EL (cell line): ENCODE results near the gene RBMS1.

Experiments used
- DNase-seq: peaks from one replicate; pipeline ENCODE4 v3.0.0-alpha.2; 2016

Gene RBMS1

GRCh38 chr2:160406591-160407392 is 86.8 kb downstream of the RBMS1 start:
- DNase-seq = peak; percentile 80

DNA sequence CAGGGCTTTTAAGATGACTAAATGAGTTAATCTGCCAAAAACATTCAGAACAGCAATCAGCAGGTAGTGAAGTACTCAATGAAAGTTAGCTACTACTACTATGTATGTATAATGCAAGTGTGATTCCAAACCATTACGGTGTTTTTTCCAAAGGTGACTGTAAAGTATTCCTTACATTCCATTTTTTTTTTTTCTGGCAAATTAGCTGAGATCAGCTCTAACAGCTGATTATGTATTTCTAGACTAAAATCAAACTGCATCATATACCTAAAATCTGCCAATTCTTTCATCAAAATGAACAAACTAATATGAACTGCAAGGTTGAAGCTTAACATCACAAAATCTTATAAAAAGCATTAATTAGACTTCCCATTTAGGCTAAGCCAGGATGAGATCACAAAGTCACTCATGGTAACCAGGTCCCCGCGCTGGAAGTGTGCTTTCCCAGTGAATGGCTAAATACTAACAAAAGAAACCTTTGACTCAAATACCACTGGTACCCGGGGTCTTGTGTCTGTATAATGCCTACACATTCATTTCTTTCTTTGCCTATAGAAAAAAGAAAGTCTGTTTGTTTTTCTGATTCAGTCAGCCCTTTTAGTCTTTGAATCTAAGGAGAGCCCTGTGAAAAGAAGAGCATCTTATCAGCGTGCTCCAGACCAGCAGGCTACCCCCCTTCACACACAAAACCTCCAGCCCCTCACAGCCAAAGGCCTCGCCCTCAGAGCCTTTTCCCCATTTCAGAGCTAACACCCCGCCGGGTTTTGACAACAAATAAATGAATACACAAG is 88.3 kb downstream of the RBMS1 start:
- no peak for DNase-seq

DNA sequence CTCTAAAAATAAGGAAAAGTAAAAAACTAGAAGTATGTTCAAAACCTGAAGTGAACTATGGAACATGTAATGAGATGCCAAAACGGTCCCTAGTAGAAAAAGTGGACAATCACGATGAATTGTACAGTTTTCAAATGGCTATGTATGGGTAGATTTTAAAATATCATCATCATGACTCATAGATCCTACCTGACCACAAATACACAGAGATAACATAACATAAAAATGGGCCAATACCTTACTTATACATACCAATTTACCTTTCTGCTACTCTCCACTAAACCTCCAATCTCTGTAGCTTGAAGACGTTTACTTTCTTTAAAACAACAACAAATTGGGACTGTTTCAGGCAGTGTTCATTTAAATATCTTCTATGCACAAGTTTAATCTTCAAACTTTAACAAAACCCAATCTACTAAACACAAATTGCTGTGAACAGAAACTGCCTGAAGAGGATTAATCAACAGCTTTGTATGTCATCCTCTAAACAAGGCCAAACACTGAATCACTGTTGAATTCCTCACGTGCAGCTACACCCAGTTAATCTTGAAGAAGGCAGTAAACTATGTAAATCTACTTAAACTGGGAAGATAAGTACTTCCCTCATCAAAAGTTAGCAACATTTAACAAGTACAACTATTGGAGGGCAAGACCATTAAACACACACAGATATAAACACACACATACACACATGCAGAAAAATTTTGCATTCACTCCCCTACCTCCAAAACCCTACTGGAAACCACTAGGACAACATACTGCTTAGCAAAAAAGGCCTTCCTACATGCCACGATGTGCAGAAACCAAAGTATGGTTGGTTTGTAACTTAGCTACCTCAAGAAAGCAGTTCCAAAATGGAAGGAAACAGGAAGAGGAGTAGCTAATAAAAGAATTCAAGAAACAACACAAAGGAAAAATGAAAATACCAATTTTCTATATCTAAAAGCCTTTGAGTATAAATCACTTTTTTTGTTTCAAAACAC is 90.3 kb downstream of the RBMS1 start:
- peak; percentile 66 for DNase-seq

DNA sequence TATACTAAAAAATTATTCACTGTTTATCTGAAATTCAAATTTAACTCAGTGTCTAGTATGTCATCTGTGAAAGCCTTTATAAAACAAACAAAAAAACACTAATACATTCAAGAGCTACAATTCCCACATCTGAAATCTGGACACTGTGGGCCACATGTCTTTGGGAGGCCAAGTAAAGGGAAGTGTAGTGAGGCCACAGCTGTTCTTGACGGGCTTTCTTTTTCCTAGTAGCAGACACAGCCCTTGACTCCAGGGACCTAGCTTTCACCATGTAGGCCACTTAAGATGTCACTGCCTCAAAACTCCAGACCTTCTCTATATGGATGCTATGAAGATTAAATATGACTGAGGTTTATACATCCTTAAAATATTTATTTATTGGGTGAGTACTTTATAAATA is 91.1 kb downstream of the RBMS1 start:
- no peak for DNase-seq

DNA sequence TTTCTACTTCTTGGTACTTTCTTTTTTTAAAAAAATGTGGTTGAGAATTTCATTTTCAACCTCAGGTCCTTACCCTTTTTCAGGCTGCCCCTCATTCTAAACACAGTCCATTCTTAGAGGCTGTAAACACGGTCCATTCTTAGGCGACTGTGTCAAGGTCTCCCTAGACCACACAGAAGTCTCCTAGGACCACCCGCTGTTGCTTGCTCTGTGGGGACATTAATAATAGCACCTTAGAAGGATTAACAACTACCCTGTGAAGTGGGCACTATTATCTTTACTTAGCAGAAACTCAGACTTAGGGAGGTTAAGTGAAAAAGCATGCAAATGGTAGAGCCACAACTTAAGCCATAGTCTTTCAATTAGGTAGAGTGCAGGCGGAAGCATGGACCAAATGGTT is 91.7 kb downstream of the RBMS1 start:
- no peak for DNase-seq

- no peak for DNase-seq
Observed at GRCh38 chr2:160399880-160400279, 93.7 kb downstream of the RBMS1 start.

- DNase-seq = peak; percentile 76
Observed at GRCh38 chr2:160397530-160397865, 96.1 kb downstream of the RBMS1 start.

DNA sequence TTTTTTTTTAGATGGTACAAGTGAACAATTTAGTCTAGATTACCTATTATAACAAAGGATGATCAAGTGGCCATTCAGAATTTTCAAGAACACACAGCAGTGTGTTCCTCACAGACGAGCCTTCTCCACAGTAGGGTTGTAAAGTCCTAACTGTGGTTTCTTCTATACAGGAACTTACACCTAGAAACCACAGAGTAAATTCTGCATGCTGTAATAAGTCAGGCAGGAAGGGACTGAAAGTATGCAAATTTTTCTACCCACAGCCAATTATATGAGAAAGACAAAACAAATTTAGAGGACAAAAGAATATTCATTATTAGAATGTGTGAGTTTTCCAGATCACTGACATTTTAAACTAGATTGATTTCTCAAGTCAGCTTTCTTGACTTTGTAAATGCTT is 99.5 kb downstream of the RBMS1 start:
- DNase-seq = no peak

GRCh38 chr2:160392201-160392600 is 101.4 kb downstream of the RBMS1 start:
- peak; percentile 59 for DNase-seq

GRCh38 chr2:160390544-160391455 is 102.8 kb downstream of the RBMS1 start:
- peak; percentile 90 for DNase-seq

GRCh38 chr2:160389875-160390274 is 103.7 kb downstream of the RBMS1 start:
- no peak for DNase-seq

GRCh38 chr2:160388464-160389263 is 104.9 kb downstream of the RBMS1 start:
- peak; percentile 63 for DNase-seq

DNA sequence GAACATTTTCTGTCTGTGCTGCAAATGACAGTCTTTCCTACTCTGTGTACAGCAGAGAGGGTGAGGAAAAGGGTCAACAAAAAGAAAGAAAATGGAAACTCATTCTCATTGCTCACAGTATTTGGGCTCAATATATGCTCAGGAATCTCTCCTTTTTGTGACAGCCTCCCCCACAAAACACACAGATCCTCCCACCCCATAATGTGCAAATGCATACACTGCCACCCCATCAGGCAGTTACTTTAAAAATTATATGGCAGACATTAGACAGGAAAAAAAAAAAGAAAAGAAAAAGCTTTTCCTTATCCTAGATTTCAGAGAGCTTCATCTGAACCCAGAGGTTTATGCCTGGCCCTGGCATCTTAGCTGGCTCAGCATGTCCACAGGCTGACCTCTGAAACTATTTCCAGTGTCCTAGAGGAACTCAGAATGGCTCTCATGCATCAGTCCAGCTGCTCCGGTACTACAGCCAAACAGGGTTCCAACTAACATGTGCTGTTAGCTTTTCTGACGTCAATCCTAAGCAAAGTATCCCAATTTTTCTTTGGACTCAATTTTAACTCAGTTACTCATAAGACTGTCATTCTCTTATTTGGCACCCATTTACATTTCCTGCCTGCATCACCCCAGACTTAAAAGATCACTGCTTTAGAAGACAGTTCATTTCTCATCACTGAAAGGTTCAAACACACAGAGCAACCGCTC is 105.9 kb downstream of the RBMS1 start:
- peak; percentile 97 for DNase-seq

- no peak for DNase-seq
Observed at GRCh38 chr2:160384791-160385190, 108.8 kb downstream of the RBMS1 start.

DNA sequence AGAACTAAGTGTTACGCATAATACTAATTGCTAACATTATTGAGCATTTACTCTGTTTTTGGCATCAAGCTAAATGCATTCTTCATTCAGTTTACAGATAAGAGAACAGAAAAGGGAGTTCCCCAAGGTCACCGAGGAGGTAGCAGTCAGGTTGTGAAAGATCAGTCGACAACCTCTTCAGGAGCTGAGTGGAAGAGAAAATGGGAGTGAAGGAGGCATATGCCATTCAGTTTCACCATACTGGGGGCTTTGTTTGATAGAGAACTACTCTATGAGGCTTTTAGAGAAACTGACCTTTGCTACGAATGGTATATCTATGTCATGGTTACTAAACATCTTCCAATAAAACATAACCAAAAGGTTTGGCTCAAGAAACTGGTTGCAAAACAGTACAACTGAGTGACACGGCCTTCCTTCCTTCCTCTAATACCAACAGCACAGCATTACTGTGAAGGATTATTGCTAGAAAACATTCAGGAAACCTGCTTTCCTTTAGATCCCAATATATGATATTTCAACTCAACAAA is 112.1 kb downstream of the RBMS1 start:
- DNase-seq = no peak

- DNase-seq = no peak
Observed at GRCh38 chr2:160380611-160381010, 113.0 kb downstream of the RBMS1 start.

DNA sequence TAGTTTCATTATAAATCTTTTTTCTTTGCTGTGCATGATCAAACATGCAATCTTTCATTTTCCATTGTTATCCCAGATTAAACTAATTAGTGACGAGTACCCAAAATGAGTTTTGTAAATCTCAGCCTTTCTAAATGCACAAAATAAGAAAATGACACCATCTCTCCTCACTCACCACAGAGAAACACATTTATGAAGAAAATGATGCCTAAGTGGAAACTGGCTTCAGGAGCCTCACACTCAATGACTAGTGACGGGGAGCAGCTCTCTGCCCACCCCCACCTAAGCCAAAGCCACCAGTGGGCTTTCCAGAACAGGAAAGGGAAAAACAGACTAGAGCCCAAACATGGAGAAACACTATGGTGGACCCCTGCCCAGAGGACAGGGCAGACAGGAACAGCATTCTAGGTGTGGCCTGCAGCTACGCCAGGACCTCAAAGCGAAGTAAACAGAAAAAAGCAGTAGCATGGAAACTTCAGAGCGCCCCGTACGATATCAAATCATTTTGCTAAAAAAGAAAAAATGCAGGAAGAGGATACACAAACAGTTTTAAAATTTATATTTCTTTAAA is 113.5 kb downstream of the RBMS1 start:
- DNase-seq = no peak

- DNase-seq = peak; percentile 72
Observed at GRCh38 chr2:160379399-160379798, 114.2 kb downstream of the RBMS1 start.

- DNase-seq = no peak
Observed at GRCh38 chr2:160377204-160377995, 116.2 kb downstream of the RBMS1 start.
